ENCODE results near the gene PRSS36. TPM values are rescaled to one million over a fixed set of nuclear protein-coding genes. Genes with fewer than 3 reads are reported as not detected.
A peak's percentile ranks its signal among the peaks of the same experiment; 100 is the strongest.

The PRSS36 gene
- total and polyA plus RNA-seq, 9 of the 15 experiments (the other 6 are each of a cell fraction or from before 2014, with no cell fraction given): 0.09 to 1.2 (median 0.54) TPM; not detected in 2

DNA sequence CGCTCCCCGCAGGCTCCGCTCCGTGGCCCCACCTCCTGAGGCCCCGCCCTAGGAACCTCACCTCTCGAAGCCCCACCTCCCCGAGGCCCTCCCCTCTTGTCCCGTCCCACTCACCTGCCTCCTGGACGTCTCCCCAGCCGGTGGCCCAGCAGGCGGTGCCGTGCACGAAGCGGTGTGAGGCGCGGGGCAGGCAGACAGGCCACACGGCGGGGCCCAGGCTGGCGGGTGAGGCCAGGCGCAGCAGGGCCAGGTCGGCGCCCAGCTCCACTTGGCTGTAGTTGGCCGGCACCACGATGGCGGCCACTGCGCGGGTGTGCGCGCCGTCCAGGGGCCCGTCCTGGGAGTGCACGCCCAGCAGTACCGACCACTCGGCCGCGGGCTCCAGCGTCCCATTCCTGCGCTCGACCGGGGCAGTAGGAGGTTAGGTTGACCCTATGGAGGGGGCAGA lies 1.6 kb downstream of the PRSS36 start (continued):
- TF ChIP-seq MAZ (CRISPR knock-in tag; conservative IDR thresholded peaks at IDR 0.05 in 1 of 2, IDR thresholded peaks at IDR 0.05 in 1 of 2) (peak; percentile 32 to 56; a peak in 2 of 4 replicates), ZNF3 (CRISPR knock-in tag; IDR thresholded peaks at IDR 0.05) (no peak), MAFK (IDR thresholded peaks at IDR 0.05; ENCODE audit: low read length) (no peak), RBM14 (IDR thresholded peaks at IDR 0.05; ENCODE audit: borderline replicate concordance, insufficient read depth, low read depth, low read length) (0 out of 2 replicates have a peak, but pooled peaks have one; percentile 55), KAT2B (IDR thresholded peaks at IDR 0.05; ENCODE audit: low read depth, low read length) (no peak), XRCC4 (IDR thresholded peaks at IDR 0.05; ENCODE audit: extremely low read depth, insufficient read depth, insufficient read length) (no peak), ZNF668 (CRISPR knock-in tag; IDR thresholded peaks at IDR 0.05) (no peak), ETV6 (IDR thresholded peaks at IDR 0.05; ENCODE audit: borderline replicate concordance in 1 of 2, low read depth in 2 of 2, low read length in 1 of 2) (no peak), ETV6 (CRISPR knock-in tag; IDR thresholded peaks at IDR 0.05; ENCODE audit: borderline replicate concordance) (no peak), TRIM24 (IDR thresholded peaks at IDR 0.05) (peak in 1 of 2 experiments; percentile 47; a peak in 1 of 4 replicates), ATF1 (CRISPR knock-in tag; IDR thresholded peaks at IDR 0.05) (no peak), ATF1 (tag; IDR thresholded peaks at IDR 0.05) (peak; percentile 23; the same call in 1 of the 2 replicates), GATAD2A (IDR thresholded peaks at IDR 0.05) (no peak), ATF7 (IDR thresholded peaks at IDR 0.05) (peak; percentile 22; the same call in 1 of the 2 replicates), ZNF445 (CRISPR knock-in tag; IDR thresholded peaks at IDR 0.05; ENCODE audit: low read depth) (no peak)
- TF ChIP-seq, protein P1, sequence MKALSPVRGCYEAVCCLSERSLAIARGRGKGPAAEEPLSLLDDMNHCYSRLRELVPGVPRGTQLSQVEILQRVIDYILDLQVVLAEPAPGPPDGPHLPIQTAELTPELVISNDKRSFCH (CRISPR knock-in tag; IDR thresholded peaks at IDR 0.05): no peak
- TF ChIP-seq, protein P1 (tag; IDR thresholded peaks at IDR 0.05): no peak
- TF ChIP-seq, protein P2, sequence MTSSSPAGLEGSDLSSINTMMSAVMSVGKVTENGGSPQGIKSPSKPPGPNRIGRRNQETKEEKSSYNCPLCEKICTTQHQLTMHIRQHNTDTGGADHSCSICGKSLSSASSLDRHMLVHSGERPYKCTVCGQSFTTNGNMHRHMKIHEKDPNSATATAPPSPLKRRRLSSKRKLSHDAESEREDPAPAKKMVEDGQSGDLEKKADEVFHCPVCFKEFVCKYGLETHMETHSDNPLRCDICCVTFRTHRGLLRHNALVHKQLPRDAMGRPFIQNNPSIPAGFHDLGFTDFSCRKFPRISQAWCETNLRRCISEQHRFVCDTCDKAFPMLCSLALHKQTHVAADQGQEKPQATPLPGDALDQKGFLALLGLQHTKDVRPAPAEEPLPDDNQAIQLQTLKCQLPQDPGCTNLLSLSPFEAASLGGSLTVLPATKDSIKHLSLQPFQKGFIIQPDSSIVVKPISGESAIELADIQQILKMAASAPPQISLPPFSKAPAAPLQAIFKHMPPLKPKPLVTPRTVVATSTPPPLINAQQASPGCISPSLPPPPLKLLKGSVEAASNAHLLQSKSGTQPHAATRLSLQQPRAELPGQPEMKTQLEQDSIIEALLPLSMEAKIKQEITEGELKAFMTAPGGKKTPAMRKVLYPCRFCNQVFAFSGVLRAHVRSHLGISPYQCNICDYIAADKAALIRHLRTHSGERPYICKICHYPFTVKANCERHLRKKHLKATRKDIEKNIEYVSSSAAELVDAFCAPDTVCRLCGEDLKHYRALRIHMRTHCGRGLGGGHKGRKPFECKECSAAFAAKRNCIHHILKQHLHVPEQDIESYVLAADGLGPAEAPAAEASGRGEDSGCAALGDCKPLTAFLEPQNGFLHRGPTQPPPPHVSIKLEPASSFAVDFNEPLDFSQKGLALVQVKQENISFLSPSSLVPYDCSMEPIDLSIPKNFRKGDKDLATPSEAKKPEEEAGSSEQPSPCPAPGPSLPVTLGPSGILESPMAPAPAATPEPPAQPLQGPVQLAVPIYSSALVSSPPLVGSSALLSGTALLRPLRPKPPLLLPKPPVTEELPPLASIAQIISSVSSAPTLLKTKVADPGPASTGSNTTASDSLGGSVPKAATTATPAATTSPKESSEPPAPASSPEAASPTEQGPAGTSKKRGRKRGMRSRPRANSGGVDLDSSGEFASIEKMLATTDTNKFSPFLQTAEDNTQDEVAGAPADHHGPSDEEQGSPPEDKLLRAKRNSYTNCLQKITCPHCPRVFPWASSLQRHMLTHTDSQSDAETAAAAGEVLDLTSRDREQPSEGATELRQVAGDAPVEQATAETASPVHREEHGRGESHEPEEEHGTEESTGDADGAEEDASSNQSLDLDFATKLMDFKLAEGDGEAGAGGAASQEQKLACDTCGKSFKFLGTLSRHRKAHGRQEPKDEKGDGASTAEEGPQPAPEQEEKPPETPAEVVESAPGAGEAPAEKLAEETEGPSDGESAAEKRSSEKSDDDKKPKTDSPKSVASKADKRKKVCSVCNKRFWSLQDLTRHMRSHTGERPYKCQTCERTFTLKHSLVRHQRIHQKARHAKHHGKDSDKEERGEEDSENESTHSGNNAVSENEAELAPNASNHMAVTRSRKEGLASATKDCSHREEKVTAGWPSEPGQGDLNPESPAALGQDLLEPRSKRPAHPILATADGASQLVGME (CRISPR knock-in tag; IDR thresholded peaks at IDR 0.05): no peak
- TF ChIP-seq, protein P3, sequence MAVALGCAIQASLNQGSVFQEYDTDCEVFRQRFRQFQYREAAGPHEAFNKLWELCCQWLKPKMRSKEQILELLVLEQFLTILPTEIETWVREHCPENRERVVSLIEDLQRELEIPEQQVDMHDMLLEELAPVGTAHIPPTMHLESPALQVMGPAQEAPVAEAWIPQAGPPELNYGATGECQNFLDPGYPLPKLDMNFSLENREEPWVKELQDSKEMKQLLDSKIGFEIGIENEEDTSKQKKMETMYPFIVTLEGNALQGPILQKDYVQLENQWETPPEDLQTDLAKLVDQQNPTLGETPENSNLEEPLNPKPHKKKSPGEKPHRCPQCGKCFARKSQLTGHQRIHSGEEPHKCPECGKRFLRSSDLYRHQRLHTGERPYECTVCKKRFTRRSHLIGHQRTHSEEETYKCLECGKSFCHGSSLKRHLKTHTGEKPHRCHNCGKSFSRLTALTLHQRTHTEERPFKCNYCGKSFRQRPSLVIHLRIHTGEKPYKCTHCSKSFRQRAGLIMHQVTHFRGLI (CRISPR knock-in tag; IDR thresholded peaks at IDR 0.05): no peak

Measured in K562 (cell line).